GM19324 (cell line): ENCODE data around the gene EME2.

Source experiments
- ATAC-seq: cut with Tn5 transposase; IDR thresholded peaks from one replicate; pipeline ENCODE4 v1.9.1; 2021; ENCODE audit warnings: mild to moderate bottlenecking, moderate library complexity; ENCODE audit not compliant: unreplicated experiment, low FRiP score

The EME2 gene

GRCh38 chr16:1816396-1817275 lies 44.0 kb downstream of the EME2 start:
- ATAC-seq = no peak

GRCh38 chr16:1817276-1817589 lies 44.6 kb downstream of the EME2 start:
- no peak for ATAC-seq

GRCh38 chr16:1817716-1818115 lies 45.1 kb downstream of the EME2 start:
- ATAC-seq = no peak

GRCh38 chr16:1818204-1818872 lies 45.7 kb downstream of the EME2 start:
- ATAC-seq = no peak

- no peak for ATAC-seq
Measured at GRCh38 chr16:1818873-1819525, 46.4 kb downstream of the EME2 start.

- ATAC-seq = no peak
Measured at GRCh38 chr16:1819611-1820010, 47.0 kb downstream of the EME2 start.

GRCh38 chr16:1820096-1820945 lies 47.7 kb downstream of the EME2 start:
- no peak for ATAC-seq

GRCh38 chr16:1820946-1821290 lies 48.3 kb downstream of the EME2 start:
- ATAC-seq = no peak

GRCh38 chr16:1821861-1822611 lies 49.4 kb downstream of the EME2 start:
- no peak for ATAC-seq

GRCh38 chr16:1822801-1823200 lies 50.2 kb downstream of the EME2 start:
- ATAC-seq = no peak

- ATAC-seq = no peak
Measured at GRCh38 chr16:1823821-1824220, 51.2 kb downstream of the EME2 start.

- ATAC-seq = no peak
Measured at GRCh38 chr16:1825381-1825863, 52.8 kb downstream of the EME2 start.
